Peyer's patch (tissue), 4 donors: ENCODE results near the gene PCDH19.

Experiments used
- POLR2A ChIP-seq, 2 donors: fragments of 450-650 bp; IDR thresholded peaks; one replicate each; pipeline ENCODE4 v1.5.1; 2017; ENCODE audit warnings: antibody characterized with exemption in 2 of 2, mild to moderate bottlenecking in 2 of 2, moderate library complexity in 2 of 2
- TF ChIP-seq, protein P1 (sequence below), 6 experiments: fragments of 450-650 bp in 4 of 6; fragments of 200-600 bp in 2 of 6; sonication (generic) in 1 of 6; IDR thresholded peaks; one replicate each; pipeline ENCODE4 v1.5.1; 2017 to 2019; ENCODE audit warnings: antibody characterized with exemption in 6 of 6, mild to moderate bottlenecking in 3 of 6, moderate library complexity in 1 of 6

GRCh38 chrX:100244681-100245080 is 165.4 kb downstream of the PCDH19 start:
- TF ChIP-seq, protein P1, sequence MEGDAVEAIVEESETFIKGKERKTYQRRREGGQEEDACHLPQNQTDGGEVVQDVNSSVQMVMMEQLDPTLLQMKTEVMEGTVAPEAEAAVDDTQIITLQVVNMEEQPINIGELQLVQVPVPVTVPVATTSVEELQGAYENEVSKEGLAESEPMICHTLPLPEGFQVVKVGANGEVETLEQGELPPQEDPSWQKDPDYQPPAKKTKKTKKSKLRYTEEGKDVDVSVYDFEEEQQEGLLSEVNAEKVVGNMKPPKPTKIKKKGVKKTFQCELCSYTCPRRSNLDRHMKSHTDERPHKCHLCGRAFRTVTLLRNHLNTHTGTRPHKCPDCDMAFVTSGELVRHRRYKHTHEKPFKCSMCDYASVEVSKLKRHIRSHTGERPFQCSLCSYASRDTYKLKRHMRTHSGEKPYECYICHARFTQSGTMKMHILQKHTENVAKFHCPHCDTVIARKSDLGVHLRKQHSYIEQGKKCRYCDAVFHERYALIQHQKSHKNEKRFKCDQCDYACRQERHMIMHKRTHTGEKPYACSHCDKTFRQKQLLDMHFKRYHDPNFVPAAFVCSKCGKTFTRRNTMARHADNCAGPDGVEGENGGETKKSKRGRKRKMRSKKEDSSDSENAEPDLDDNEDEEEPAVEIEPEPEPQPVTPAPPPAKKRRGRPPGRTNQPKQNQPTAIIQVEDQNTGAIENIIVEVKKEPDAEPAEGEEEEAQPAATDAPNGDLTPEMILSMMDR (IDR thresholded peaks at IDR 0.05): no peak
- no peak for TF ChIP-seq POLR2A (IDR thresholded peaks at IDR 0.05)
